GM12878 (cell line): ENCODE results near the gene DCUN1D3. TPM values are rescaled to one million over a fixed set of nuclear protein-coding genes. Genes with fewer than 3 reads are reported as not detected.

Experiments used
- ATAC-seq: fragments of 200-7000 bp; cut with Tn5 transposase; 3 replicates; pipeline ENCODE4 v1.9.1; 2020; ENCODE audit warnings: mild to moderate bottlenecking, moderate library complexity
- BruUV-seq: library from RNA; stranded (reverse); fragments of 400-500 nt; replicated peaks from 2 replicates; lab custom pipeline; 2021; lab: Mats Ljungman, UMichigan
- CTCF ChIA-PET: fragments of 300-600 bp; sonication (Branson Sonifier 250); formaldehyde crosslinking; extraction: SDS; loops from one replicate; lab custom pipeline; 2021; ENCODE audit warnings: inconsistent platforms; lab: Yijun Ruan, JAX
- POLR2A ChIA-PET: fragments of 350-600 bp; formaldehyde crosslinking; extraction: SDS; loops from one replicate; lab custom pipeline; 2021; ENCODE audit warnings: inconsistent platforms; lab: Charles Lee
- RAD21 ChIA-PET: fragments of 300-600 bp; sonication (Branson Sonifier 250); formaldehyde crosslinking; loops from one replicate; lab custom pipeline; 2023; ENCODE audit warnings: antibody characterized with exemption; ENCODE audit not compliant: unreplicated experiment; lab: Charles Lee
- SMC1A ChIA-PET: fragments of 300-600 bp; sonication (Branson Sonifier 250); formaldehyde crosslinking; loops from one replicate; lab custom pipeline; 2023; ENCODE audit not compliant: unreplicated experiment, uncharacterized antibody; lab: Charles Lee
- DNase-seq: peaks from one replicate; pipeline ENCODE4 v3.0.0-alpha.2; 2011; ENCODE audit warnings: low read depth, low spot score
- FAIRE-seq: peaks from 3 replicates; lab custom pipeline; 2011; peaks lifted over from hg19 to GRCh38; lab: Jason Lieb, UNC
- H2AFZ ChIP-seq: 2 replicates; pipeline ENCODE4 v1.6.0; 2011; ENCODE audit warnings: low read depth, low read length, control low read depth; ENCODE audit not compliant: control insufficient read depth
- H3K27ac ChIP-seq: 2 replicates; pipeline ENCODE4 v1.5.1; 2011; ENCODE audit warnings: control low read depth; ENCODE audit not compliant: control insufficient read depth, insufficient read depth
- H3K27me3 ChIP-seq, 2 experiments: replicated peaks in 1 of 2; 2 replicates each; pipeline versions ENCODE4 v1.6.0 to v1.6.1; 2011; ENCODE audit warnings: low read length in 1 of 2; ENCODE audit not compliant: control insufficient read depth in 2 of 2, insufficient read depth in 2 of 2
- H3K36me3 ChIP-seq, 2 experiments: 2 replicates each; pipeline ENCODE4 v1.5.1; 2011; ENCODE audit warnings: low read length in 1 of 2; ENCODE audit not compliant: control insufficient read depth in 2 of 2, insufficient read depth in 2 of 2
- H3K4me1 ChIP-seq: 2 replicates; pipeline ENCODE4 v1.6.1; 2011; ENCODE audit warnings: mild to moderate bottlenecking, low read length, moderate library complexity, mixed read lengths; ENCODE audit not compliant: control insufficient read depth, insufficient read depth
- H3K4me2 ChIP-seq: 2 replicates; pipeline ENCODE4 v1.6.0; 2011; ENCODE audit warnings: control low read depth; ENCODE audit not compliant: control insufficient read depth, insufficient read depth
- H3K4me3 ChIP-seq: fragments of 200-600 bp; sonication (generic); 2 replicates; pipeline ENCODE4 v1.5.1; 2016
- H3K79me2 ChIP-seq: 2 replicates; pipeline ENCODE4 v1.6.0; 2011; ENCODE audit warnings: low read length; ENCODE audit not compliant: control insufficient read depth, insufficient read depth
- H3K9ac ChIP-seq: 2 replicates; pipeline ENCODE4 v1.8.0; 2011; ENCODE audit warnings: low read length, control low read depth, mixed read lengths; ENCODE audit not compliant: control insufficient read depth, insufficient read depth
- H3K9me3 ChIP-seq: replicated peaks from 3 replicates; pipeline ENCODE4 v1.5.1; 2011; ENCODE audit warnings: mild to moderate bottlenecking, low read length; ENCODE audit not compliant: control insufficient read depth, insufficient read depth
- H4K20me1 ChIP-seq: 2 replicates; pipeline ENCODE4 v1.6.0; 2011; ENCODE audit not compliant: control insufficient read depth, insufficient read depth
- BHLHE40 ChIP-seq, 2 experiments: fragments of 450-650 bp in 1 of 2; IDR thresholded peaks; 2 replicates each; pipeline ENCODE4 v1.6.1; 2011 to 2017; ENCODE audit warnings: low read depth in 2 of 2, borderline replicate concordance in 1 of 2, improper control_type of control experiment in 1 of 2, low read length in 1 of 2, mild to moderate bottlenecking in 1 of 2
- CREM ChIP-seq: IDR thresholded peaks from 2 replicates; pipeline ENCODE4 v1.6.1; 2014; ENCODE audit warnings: antibody characterized with exemption, low read depth
- POLR2A ChIP-seq: IDR thresholded peaks from 2 replicates; pipeline ENCODE4 v1.6.1; 2011; ENCODE audit warnings: low read depth, mild to moderate bottlenecking, low read length
- RFX5 ChIP-seq: IDR thresholded peaks from 2 replicates; pipeline ENCODE4 v1.6.1; 2011; ENCODE audit warnings: low read depth, low read length, improper control_type of control experiment
- SREBF2 ChIP-seq: IDR thresholded peaks from 2 replicates; pipeline ENCODE4 v1.6.1; 2012; ENCODE audit warnings: mild to moderate bottlenecking, low read length
- ZNF622 ChIP-seq: fragments of 450-650 bp; IDR thresholded peaks from 2 replicates; pipeline ENCODE4 v1.6.1; 2017; ENCODE audit warnings: mild to moderate bottlenecking, inconsistent platforms
- WGBS: methylation state at CpG from one replicate; pipeline ENCODE4 v1.1.6; 2016; ENCODE audit warnings: low lambda C conversion rate; ENCODE audit not compliant: insufficient replicate concordance, insufficient coverage; ENCODE audit errors: missing lambda C conversion rate; 5-methylcytosine and 5-hydroxymethylcytosine counted together
- in situ Hi-C: fragments of 300-500 bp; cut with MboI; formaldehyde crosslinking; loops from 9 replicates; pipeline ENCODE4 v1.14.3; 2018; ENCODE audit warnings: mixed read lengths
- intact Hi-C: fragments of 100-400 bp; cut with micrococcal nuclease; formaldehyde crosslinking; loops from one replicate; pipeline ENCODE4 v1.14.2; 2022; ENCODE audit not compliant: unreplicated experiment
- polyA plus RNA-seq, 11 experiments: library from polyadenylated mRNA; depleted of rRNA in 4 of 11; unstranded in 6 of 11; stranded (reverse) in 5 of 11; fragments of >200 nt; fragmentation: Nextera tagmentation in 4 of 11; fragmentation: Illumina TruSeq in 1 of 11; extraction: Ambion mirVana in 4 of 11; extraction: Trizol in 1 of 11; gene quantifications; 1 replicate in 1 of 11; 2 replicates in 10 of 11; pipeline versions ENCODE4 v1.2.1 to v1.2.3, GENCODE V29; 2011 to 2016; ENCODE audit warnings: inconsistent platforms in 2 of 11, missing spikeins in 2 of 11, low read depth in 1 of 11
- total RNA-seq, 4 experiments: library from RNA; depleted of rRNA in 3 of 4; stranded (reverse); fragments of >200 nt in 3 of 4; fragmentation: Illumina TruSeq in 1 of 4; extraction: Trizol in 1 of 4; gene quantifications; 2 replicates each; pipeline versions ENCODE4 v1.2.1 to v1.2.3, GENCODE V29; 2013 to 2021
- TF ChIP-seq, protein P1 (sequence below): IDR thresholded peaks from 2 replicates; pipeline ENCODE4 v1.6.1; 2011; ENCODE audit warnings: borderline replicate concordance, low read depth, mild to moderate bottlenecking, moderate library complexity, low read length; ENCODE audit not compliant: insufficient read depth, poor library complexity, severe bottlenecking

Gene DCUN1D3
- total and polyA plus RNA-seq, 10 of the 15 experiments (the other 5 are each of a cell fraction or from before 2014, with no cell fraction given): 0.47 to 4.5 (median 1.9) TPM

DNA sequence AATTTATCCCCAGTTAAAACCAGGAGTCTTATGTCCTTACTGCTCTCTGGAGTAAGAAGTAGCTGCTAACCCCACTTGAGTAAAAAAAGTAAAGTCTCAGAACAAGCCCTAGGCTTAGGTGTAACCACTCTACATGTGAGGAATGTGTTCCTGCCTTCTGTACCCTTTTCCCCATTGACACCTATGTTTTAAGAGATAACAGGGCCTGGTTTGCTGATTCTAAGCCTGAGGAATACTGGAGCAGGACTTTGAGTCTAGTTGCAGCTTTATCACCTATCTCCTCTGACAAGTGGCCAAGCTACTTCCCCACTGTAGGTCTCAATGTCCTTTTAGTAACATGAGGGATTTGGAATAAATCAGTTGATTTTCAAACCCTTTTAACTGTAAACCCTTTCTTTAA, 53.6 kb downstream of the DCUN1D3 start (continued):
- TF ChIP-seq BHLHE40 (IDR thresholded peaks at IDR 0.05; ENCODE audit: borderline replicate concordance in 1 of 2, low read depth in 2 of 2, low read length in 1 of 2) (no peak), SREBF2 (no peak), POLR2A (no peak)

DNA sequence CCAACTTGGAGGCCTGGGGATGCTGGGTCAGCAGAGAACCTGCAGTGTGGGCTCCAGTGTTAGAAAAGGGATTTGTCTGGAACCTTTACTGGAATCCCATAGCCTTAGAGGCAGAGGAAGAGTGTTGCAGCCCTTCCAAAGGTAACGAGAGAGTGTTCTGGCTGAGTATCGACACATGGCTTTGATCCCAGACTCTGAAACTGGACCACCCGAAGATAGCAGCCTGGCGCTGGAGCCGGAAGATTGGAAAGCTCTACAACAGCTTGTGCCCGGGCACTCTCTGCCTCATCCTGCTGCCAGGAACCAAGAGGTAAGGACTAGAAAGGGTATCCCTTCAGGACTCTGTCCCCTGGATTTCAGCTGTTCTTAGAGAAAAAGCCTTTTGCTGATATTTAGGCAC, 54.1 kb downstream of the DCUN1D3 start:
- ChIA-PET RAD21 (interaction anchor here (0.8 to 2.7 kb wide), 4 partner anchors 28 to 239 kb away, joined by 3 to 6 read pairs (median 4); no protein-coding TSS in a partner anchor), CTCF (interaction anchor here (0.9 kb wide), 1 partner anchor 20 kb away, joined by 3 read pairs; no protein-coding TSS in a partner anchor), SMC1A (interaction anchor here (1.0 to 2.8 kb wide), 5 partner anchors 18 to 343 kb away, joined by 3 to 13 read pairs (median 3); no protein-coding TSS in a partner anchor), POLR2A (no interaction called here)
- H3K4me2 ChIP-seq: no peak overlapping the region
- ATAC-seq (no peak), FAIRE-seq (no peak), DNase-seq (no peak)
- no peak overlapping the region for H2AFZ ChIP-seq
- H3K4me3 ChIP-seq: no peak overlapping the region
- H4K20me1 ChIP-seq: no peaks in the 10 kb centered on the region
- H3K79me2 ChIP-seq: no peaks in the 10 kb centered on the region
- H3K27ac ChIP-seq: no peak overlapping the region
- in situ Hi-C loops: no loop called here
- peaks cover 4 to 6% of the 10 kb centered on the region in 2 experiments; a peak in 3 of 4 replicates for H3K36me3 ChIP-seq
- 97% methylated on average over 6 of the region's 6 CpGs for WGBS
- no peaks in the 10 kb centered on the region for H3K9me3 ChIP-seq
- no peaks in the 10 kb centered on the region for H3K4me1 ChIP-seq
- H3K27me3 ChIP-seq: no peaks in the 10 kb centered on the region
- H3K9ac ChIP-seq: no peak overlapping the region
- no peak for TF ChIP-seq ZNF622
- TF ChIP-seq RFX5: no peak
- no peak for TF ChIP-seq CREM
- TF ChIP-seq, protein P1, sequence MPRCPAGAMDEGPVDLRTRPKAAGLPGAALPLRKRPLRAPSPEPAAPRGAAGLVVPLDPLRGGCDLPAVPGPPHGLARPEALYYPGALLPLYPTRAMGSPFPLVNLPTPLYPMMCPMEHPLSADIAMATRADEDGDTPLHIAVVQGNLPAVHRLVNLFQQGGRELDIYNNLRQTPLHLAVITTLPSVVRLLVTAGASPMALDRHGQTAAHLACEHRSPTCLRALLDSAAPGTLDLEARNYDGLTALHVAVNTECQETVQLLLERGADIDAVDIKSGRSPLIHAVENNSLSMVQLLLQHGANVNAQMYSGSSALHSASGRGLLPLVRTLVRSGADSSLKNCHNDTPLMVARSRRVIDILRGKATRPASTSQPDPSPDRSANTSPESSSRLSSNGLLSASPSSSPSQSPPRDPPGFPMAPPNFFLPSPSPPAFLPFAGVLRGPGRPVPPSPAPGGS: no peak
- BruUV-seq: no TSS peak
- intact Hi-C loops: loop anchor here (5.0 kb wide), 1 partner anchor 39 kb away; the partner anchor contains the start of genes ERI2 and REXO5
